ENCODE results near the gene ATG16L1. TPM values are rescaled to one million over a fixed set of nuclear protein-coding genes. Genes with fewer than 3 reads are reported as not detected.
A peak's percentile ranks its signal among the peaks of the same experiment; 100 is the strongest.
"Not testable (repeated sequence)": the region's sequence is repeated elsewhere in the genome, so short reads cannot be mapped to it uniquely, and the experiment has no call there.

ATG16L1 gene
- total RNA-seq, 1 donor from 2014 or later = 36.7 TPM

DNA sequence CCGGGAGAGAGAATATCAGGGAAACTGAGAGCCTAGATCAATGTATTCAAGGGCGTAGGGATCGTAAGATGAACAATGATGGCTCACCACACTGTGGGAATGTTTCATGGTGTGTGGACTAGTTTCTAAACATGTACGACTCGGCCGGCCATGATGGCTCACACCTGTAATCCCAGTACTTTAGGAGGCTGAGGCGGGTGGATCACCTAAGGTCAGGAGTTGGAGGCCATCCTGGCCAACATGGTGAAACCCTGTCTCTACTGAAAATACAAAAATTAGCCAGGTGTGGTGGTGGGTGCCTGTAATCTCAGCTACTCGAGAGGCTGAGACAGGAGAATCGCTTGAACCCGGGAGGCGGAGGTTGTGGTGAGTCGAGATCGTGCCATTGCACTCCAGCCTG lies 84.6 kb downstream of the ATG16L1 start:
- DNase-seq = not testable (repeated sequence)

GRCh38 chr2:233336541-233336940 lies 85.1 kb downstream of the ATG16L1 start:
- DNase-seq = no peak

- no peak for DNase-seq
Observed at GRCh38 chr2:233338046-233338445, 86.6 kb downstream of the ATG16L1 start.

DNA sequence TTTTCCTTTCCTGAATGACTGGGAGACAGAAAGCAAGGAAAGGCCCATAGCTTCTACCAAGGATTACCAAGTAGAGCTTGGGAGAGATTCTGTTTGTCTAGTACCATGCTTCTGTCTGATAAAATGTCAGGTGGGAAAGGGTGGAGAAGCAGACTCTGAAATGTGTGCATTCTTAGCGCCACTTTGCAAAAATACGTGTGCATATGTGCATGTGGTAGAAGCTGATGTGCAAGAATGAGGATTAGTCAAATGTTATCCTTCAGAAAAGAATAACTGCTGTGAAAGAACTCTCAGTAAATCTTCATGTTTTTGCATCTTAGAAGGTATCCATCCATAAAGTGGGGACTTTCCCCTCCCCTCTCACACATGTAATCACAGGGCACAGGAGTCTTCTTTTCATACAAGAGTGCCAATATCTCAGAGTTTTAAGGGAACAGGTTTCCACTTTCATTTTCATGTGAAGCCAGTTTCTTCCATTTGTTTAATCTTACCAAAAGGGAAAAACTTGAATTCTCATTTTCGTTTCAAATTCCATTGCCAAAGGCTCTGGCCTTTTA lies 87.4 kb downstream of the ATG16L1 start:
- DNase-seq = no peak

DNA sequence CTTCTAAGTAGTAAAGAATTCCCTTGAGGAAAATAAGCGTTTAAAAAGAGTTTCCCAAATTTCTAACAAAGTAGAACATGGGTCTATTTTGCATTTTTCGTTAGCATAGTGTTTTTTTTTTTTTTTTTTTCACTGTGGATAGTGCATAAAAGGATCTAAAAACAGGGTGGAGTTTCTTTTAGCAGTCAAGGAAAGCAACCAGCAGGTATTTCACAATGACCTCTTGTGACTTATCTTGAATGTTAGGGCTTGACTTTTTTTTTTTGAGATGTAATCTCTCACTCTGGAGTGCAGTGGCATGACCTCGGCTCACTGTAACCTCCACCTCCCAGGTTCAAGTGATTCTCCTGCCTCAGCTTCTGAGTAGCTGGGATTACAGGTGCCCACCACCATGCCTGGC lies 88.0 kb downstream of the ATG16L1 start:
- no peak for DNase-seq

DNA sequence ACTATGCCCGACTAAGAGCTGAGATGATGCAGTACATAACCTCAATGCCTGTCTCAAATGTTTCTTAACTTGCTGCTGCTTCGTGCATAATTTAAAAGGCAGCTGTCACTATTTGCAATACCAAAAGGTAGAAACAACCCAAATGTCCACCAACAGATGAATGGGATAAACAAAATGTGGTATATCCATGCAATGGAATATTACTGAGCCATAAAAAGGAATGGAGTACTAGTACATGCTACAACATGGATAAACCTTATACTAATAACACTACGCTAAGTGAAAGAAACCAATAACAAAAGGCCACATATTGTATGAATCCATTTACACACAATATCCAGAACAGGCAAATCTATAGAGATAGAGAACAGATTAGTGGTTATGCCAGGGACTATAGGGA lies 89.8 kb downstream of the ATG16L1 start:
- no peak for DNase-seq

- no peak for DNase-seq
Observed at GRCh38 chr2:233342301-233342700, 90.8 kb downstream of the ATG16L1 start.

DNA sequence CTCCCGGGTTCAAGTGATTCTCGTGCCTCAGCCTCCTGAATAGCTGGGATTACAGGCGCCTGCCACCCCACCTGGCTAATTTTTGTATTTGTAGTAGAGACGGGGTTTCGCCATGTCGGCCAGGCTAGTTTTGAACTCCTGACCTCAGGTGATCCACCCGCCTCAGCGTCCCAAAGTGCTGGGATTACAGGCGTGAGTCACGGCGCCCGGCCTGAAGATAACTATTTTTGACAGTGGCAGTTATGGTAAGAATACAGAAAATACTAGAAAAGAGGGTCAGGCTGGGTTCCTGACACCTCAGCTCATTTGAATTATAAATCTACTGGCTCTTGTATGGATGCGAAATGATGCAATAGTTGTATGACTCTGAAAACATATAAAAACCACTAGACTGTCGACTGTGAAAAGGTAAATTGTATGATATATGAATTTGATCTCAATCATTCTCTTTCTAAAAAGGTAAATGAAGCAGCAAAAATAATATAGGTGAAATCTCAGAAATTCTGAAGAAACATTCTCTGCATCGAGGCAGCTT lies 91.8 kb downstream of the ATG16L1 start:
- no peak for DNase-seq

Small RNA genes lying within 50 kb of the gene (small RNA-seq; reads per million reads assigned to genes)
- gene RN7SL32P (not detected), gene SCARNA5 (60.8 reads per million, percentile 95 among the genes with 10 or more reads in this experiment), gene SCARNA6 (15.8 reads per million, percentile 93 among the genes with 10 or more reads in this experiment)

Other genes starting within 250 kb of the ATG16L1 start
- gene NGEF, start 238.4 kb upstream of the ATG16L1 start, total RNA-seq = 22.8 TPM
- gene NEU2, start 219.0 kb upstream of the ATG16L1 start, total RNA-seq = not detected
- 2.5 TPM for gene INPP5D, start 191.3 kb upstream of the ATG16L1 start, total RNA-seq
- gene SAG, start 56.1 kb downstream of the ATG16L1 start, total RNA-seq = not detected
- 33.1 TPM for gene DGKD, start 102.8 kb downstream of the ATG16L1 start, total RNA-seq

Measured in occipital lobe (tissue), 3 donors.